PC-3 (cell line): ENCODE data around the gene ADRA2B. TPM values are rescaled to one million over a fixed set of nuclear protein-coding genes. Genes with fewer than 3 reads are reported as not detected.

ENCODE experiments used
- ATAC-seq: fragments of 200-7000 bp; cut with Tn5 transposase; 2 replicates; pipeline ENCODE4 v1.9.1; 2020; ENCODE audit warnings: mild to moderate bottlenecking, moderate library complexity
- BruUV-seq: library from RNA; stranded (reverse); fragments of 400-500 nt; replicated peaks from 2 replicates; lab custom pipeline; 2021; lab: Mats Ljungman, UMichigan
- CTCF ChIA-PET: fragments of 300-600 bp; sonication (Branson Sonifier 250); formaldehyde crosslinking; loops from one replicate; lab custom pipeline; 2022; ENCODE audit warnings: antibody characterized with exemption; lab: Charles Lee
- POLR2A ChIA-PET: fragments of 300-600 bp; sonication (Branson Sonifier 250); formaldehyde crosslinking; loops from one replicate; lab custom pipeline; 2022; ENCODE audit warnings: antibody characterized with exemption; ENCODE audit not compliant: unreplicated experiment; lab: Charles Lee
- DNase-seq: peaks from one replicate; pipeline ENCODE4 v3.0.0-alpha.2; 2015
- H2AFZ ChIP-seq: fragments of 300-600 bp; sonication (generic); 2 replicates; pipeline ENCODE4 v1.6.0; 2016; ENCODE audit warnings: antibody characterized with exemption, low read length
- H3F3A ChIP-seq: fragments of 300-600 bp; sonication (generic); one replicate; pipeline ENCODE4 v1.6.0; 2017; ENCODE audit warnings: antibody characterized with exemption, low read length, control low read depth, mild to moderate bottlenecking; ENCODE audit not compliant: unreplicated experiment
- H3K27ac ChIP-seq: fragments of 300-600 bp; sonication (generic); 2 replicates; pipeline ENCODE4 v1.5.1; 2016; ENCODE audit warnings: mild to moderate bottlenecking, low read length
- H3K27me3 ChIP-seq: fragments of 300-600 bp; sonication (generic); 2 replicates; pipeline ENCODE4 v1.6.1; 2016; ENCODE audit warnings: low read length, mixed read lengths
- H3K36me3 ChIP-seq: fragments of 300-600 bp; sonication (generic); 2 replicates; pipeline ENCODE4 v1.6.1; 2016; ENCODE audit warnings: low read depth, mixed run types, low read length, mixed read lengths
- H3K4me1 ChIP-seq: fragments of 300-600 bp; sonication (generic); 2 replicates; pipeline ENCODE4 v1.5.1; 2016; ENCODE audit warnings: low read length; ENCODE audit not compliant: insufficient read depth
- H3K4me2 ChIP-seq: fragments of 300-600 bp; sonication (generic); 2 replicates; pipeline ENCODE4 v1.6.0; 2016; ENCODE audit warnings: low read length
- H3K4me3 ChIP-seq: fragments of 300-600 bp; sonication (generic); 2 replicates; pipeline ENCODE4 v1.5.1; 2016; ENCODE audit warnings: mild to moderate bottlenecking, low read length, mixed read lengths
- H3K79me2 ChIP-seq: fragments of 300-600 bp; sonication (generic); 2 replicates; pipeline ENCODE4 v1.6.1; 2017; ENCODE audit warnings: low read length, mixed read lengths
- H3K9ac ChIP-seq: fragments of 300-600 bp; sonication (generic); 2 replicates; pipeline ENCODE4 v1.6.0; 2016; ENCODE audit warnings: mild to moderate bottlenecking, low read length
- H3K9me2 ChIP-seq: fragments of 300-600 bp; sonication (generic); replicated peaks from 2 replicates; pipeline ENCODE4 v1.6.1; 2016; ENCODE audit warnings: mixed run types, low read length, mixed read lengths
- H3K9me3 ChIP-seq: fragments of 300-600 bp; sonication (generic); 2 replicates; pipeline ENCODE4 v1.6.1; 2016; ENCODE audit warnings: low read length, mixed read lengths
- H4K20me1 ChIP-seq: fragments of 300-600 bp; sonication (generic); 2 replicates; pipeline ENCODE4 v1.6.1; 2016; ENCODE audit warnings: low read length, mixed read lengths
- CTCF ChIP-seq: fragments of 300-600 bp; sonication (generic); conservative IDR thresholded peaks from 2 replicates; pipeline ENCODE4 v1.5.1; 2017; ENCODE audit warnings: antibody characterized with exemption, low read depth, mild to moderate bottlenecking, low read length
- EZH2 ChIP-seq: fragments of 300-600 bp; sonication (generic); IDR thresholded peaks from one replicate; pipeline ENCODE4 v1.6.1; 2017; ENCODE audit warnings: antibody characterized with exemption, mild to moderate bottlenecking, low read length; ENCODE audit not compliant: unreplicated experiment
- EZH2phosphoT487 ChIP-seq: fragments of 300-600 bp; sonication (generic); IDR thresholded peaks from 2 replicates; pipeline ENCODE4 v1.6.1; 2018; ENCODE audit warnings: mild to moderate bottlenecking, antibody characterized with exemption, low read length, borderline replicate concordance
- intact Hi-C: fragments of 100-400 bp; cut with micrococcal nuclease; formaldehyde crosslinking; loops from 2 replicates; pipeline ENCODE4 v1.9.0; 2023
- total RNA-seq: library from RNA; depleted of rRNA; stranded (reverse); fragments of >200 nt; gene quantifications from 2 replicates; pipeline ENCODE4 v1.2.3, GENCODE V29; 2014

ADRA2B gene
- total RNA-seq, 1 experiment from 2014 or later, result not detected

GRCh38 chr2:96134421-96134820 is 18.1 kb upstream of the ADRA2B start:
- ChIA-PET POLR2A (no interaction called here), CTCF (no interaction called here)
- TF ChIP-seq CTCF, result no peak
- TF ChIP-seq EZH2phosphoT487, result no peak
- no peak for TF ChIP-seq EZH2
- Histone ChIP-seq H3K27me3 (no peaks in the 10 kb centered on the region), H3K36me3 (no peaks in the 10 kb centered on the region), H3K4me1 (peaks cover 8% of the 10 kb centered on the region), H3K9me3 (no peaks in the 10 kb centered on the region), H3K9ac (no peak overlapping the region), H3K9me2 (no peaks in the 10 kb centered on the region), H4K20me1 (no peaks in the 10 kb centered on the region), H3K79me2 (no peaks in the 10 kb centered on the region), H2AFZ (no peak overlapping the region), H3F3A (no peaks in the 10 kb centered on the region), H3K27ac (no peak overlapping the region), H3K4me3 (no peak overlapping the region), H3K4me2 (no peak overlapping the region)
- no peak for DNase-seq
- intact Hi-C loops, result no loop called here
- BruUV-seq, result no TSS peak
- ATAC-seq, result no peak

GRCh38 chr2:96131813-96132745 is 15.7 kb upstream of the ADRA2B start:
- intact Hi-C loops, result no loop called here
- Histone ChIP-seq H2AFZ (no peak overlapping the region), H3K9me3 (no peaks in the 10 kb centered on the region), H3K4me1 (peaks cover 3% of the 10 kb centered on the region; the same call in 1 of the 2 replicates), H3K4me3 (no peak overlapping the region), H3F3A (no peaks in the 10 kb centered on the region), H3K36me3 (no peaks in the 10 kb centered on the region), H3K4me2 (no peak overlapping the region), H4K20me1 (no peaks in the 10 kb centered on the region), H3K79me2 (no peaks in the 10 kb centered on the region), H3K9me2 (no peaks in the 10 kb centered on the region), H3K27ac (no peak overlapping the region), H3K9ac (no peak overlapping the region), H3K27me3 (no peaks in the 10 kb centered on the region)
- DNase-seq (no peak), ATAC-seq (no peak)
- TF ChIP-seq EZH2 (no peak), CTCF (no peak), EZH2phosphoT487 (no peak)
- no TSS peak for BruUV-seq
- CTCF ChIA-PET, result no interaction called here
- POLR2A ChIA-PET, result no interaction called here
